ENCODE measurements around the gene LRRC4B.

Gene LRRC4B

DNA sequence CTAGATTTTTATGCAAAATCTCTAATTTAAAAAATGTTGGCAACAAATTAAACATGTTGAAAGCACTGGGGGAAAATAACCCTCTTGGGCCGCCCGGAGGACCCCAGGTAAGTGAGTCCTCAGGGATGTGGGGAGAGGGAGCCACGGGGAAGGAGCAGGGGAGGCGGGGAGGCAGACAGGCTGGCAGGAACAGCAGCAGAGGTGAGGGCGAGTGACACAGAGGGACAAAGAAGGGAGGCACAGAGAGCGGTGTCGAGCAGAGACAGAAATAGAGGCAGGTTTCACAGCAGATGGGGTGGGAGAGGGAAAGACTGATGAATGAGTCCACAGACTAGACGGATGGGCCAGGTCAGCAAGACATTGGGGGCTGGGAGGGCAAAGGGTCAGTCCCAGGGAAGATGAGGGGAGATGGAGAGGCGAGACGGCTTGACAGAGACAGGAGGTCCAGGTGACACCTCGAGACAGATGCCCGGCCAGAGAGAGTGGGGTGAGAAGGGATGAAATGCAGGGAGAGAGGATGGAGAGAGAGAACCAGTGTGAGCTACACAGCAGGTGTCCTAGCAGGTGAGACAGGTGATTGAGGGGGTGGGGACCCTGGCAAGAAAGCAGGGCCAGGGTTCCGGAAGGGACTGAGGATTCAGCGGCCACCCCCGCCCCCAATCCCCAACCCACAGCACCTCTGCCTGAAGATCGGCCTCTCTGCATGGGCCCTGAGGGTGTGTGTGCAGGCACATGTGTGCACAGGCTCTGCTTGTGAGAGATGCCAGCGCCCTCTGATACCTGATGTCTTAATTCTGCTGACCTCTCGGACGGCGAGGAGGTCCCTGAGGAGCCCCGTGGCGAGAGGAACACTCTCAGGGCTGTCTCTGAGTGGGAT is 3.8 kb downstream of the LRRC4B start:
- TF ChIP-seq EGR1 (IDR thresholded peaks at IDR 0.05) (no peak), NFIC (IDR thresholded peaks at IDR 0.05) (no peak), EP300 (IDR thresholded peaks at IDR 0.05; ENCODE audit: borderline replicate concordance) (no peak), TAF1 (IDR thresholded peaks at IDR 0.05; ENCODE audit: low read depth) (no peak), RAD21 (IDR thresholded peaks at IDR 0.05; ENCODE audit: low read depth) (no peak), YY1 (IDR thresholded peaks at IDR 0.05; ENCODE audit: low read depth) (no peak), TCF12 (IDR thresholded peaks at IDR 0.05; ENCODE audit: low read depth) (no peak), ZBTB7A (IDR thresholded peaks at IDR 0.05; ENCODE audit: low read depth) (no peak), TEAD4 (IDR thresholded peaks at IDR 0.05) (no peak), CREB1 (IDR thresholded peaks at IDR 0.05; ENCODE audit: low read depth) (no peak), FOXM1 (IDR thresholded peaks at IDR 0.05; ENCODE audit: borderline replicate concordance, low read depth) (no peak), CEBPB (IDR thresholded peaks at IDR 0.05) (no peak)
- TF ChIP-seq, protein P1, sequence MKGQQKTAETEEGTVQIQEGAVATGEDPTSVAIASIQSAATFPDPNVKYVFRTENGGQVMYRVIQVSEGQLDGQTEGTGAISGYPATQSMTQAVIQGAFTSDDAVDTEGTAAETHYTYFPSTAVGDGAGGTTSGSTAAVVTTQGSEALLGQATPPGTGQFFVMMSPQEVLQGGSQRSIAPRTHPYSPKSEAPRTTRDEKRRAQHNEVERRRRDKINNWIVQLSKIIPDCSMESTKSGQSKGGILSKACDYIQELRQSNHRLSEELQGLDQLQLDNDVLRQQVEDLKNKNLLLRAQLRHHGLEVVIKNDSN (IDR thresholded peaks at IDR 0.05), result no peak
- TF ChIP-seq, protein P2, sequence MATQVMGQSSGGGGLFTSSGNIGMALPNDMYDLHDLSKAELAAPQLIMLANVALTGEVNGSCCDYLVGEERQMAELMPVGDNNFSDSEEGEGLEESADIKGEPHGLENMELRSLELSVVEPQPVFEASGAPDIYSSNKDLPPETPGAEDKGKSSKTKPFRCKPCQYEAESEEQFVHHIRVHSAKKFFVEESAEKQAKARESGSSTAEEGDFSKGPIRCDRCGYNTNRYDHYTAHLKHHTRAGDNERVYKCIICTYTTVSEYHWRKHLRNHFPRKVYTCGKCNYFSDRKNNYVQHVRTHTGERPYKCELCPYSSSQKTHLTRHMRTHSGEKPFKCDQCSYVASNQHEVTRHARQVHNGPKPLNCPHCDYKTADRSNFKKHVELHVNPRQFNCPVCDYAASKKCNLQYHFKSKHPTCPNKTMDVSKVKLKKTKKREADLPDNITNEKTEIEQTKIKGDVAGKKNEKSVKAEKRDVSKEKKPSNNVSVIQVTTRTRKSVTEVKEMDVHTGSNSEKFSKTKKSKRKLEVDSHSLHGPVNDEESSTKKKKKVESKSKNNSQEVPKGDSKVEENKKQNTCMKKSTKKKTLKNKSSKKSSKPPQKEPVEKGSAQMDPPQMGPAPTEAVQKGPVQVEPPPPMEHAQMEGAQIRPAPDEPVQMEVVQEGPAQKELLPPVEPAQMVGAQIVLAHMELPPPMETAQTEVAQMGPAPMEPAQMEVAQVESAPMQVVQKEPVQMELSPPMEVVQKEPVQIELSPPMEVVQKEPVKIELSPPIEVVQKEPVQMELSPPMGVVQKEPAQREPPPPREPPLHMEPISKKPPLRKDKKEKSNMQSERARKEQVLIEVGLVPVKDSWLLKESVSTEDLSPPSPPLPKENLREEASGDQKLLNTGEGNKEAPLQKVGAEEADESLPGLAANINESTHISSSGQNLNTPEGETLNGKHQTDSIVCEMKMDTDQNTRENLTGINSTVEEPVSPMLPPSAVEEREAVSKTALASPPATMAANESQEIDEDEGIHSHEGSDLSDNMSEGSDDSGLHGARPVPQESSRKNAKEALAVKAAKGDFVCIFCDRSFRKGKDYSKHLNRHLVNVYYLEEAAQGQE (IDR thresholded peaks at IDR 0.05; ENCODE audit: low read depth), result no peak
- TF ChIP-seq, protein P3, sequence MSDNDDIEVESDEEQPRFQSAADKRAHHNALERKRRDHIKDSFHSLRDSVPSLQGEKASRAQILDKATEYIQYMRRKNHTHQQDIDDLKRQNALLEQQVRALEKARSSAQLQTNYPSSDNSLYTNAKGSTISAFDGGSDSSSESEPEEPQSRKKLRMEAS (IDR thresholded peaks at IDR 0.05), result no peak

DNA sequence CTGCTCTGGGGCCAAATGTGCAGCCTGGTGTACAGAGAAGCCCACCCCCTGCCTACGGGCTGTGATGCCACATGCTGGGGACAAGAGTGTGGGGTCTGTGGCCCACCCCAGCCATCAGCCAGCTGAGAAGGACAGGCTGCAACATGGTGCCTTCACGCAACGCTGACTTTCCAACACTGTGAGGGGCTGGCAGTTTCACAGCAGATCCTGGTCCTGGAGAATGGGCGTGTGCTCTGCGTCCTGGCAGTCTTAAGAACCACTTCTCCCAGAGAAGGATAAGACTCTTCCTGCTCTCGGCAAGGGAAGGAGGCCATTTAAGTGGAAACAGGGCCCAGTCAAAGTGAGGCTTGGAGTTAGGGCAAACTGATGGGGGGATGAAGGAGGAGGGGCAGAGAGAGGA is 4.6 kb downstream of the LRRC4B start:
- TF ChIP-seq, protein P1 (IDR thresholded peaks at IDR 0.05), result no peak
- TF ChIP-seq ZBTB7A (IDR thresholded peaks at IDR 0.05; ENCODE audit: low read depth), result no peak
- TF ChIP-seq, protein P2 (IDR thresholded peaks at IDR 0.05; ENCODE audit: low read depth), result no peak
- TF ChIP-seq TEAD4 (IDR thresholded peaks at IDR 0.05), result no peak
- no peak for TF ChIP-seq EGR1 (IDR thresholded peaks at IDR 0.05)
- TF ChIP-seq NFIC (IDR thresholded peaks at IDR 0.05), result no peak
- no peak for TF ChIP-seq CEBPB (IDR thresholded peaks at IDR 0.05)
- no peak for TF ChIP-seq EP300 (IDR thresholded peaks at IDR 0.05; ENCODE audit: borderline replicate concordance)
- TF ChIP-seq RAD21 (IDR thresholded peaks at IDR 0.05; ENCODE audit: low read depth), result no peak
- no peak for TF ChIP-seq TAF1 (IDR thresholded peaks at IDR 0.05; ENCODE audit: low read depth)
- TF ChIP-seq FOXM1 (IDR thresholded peaks at IDR 0.05; ENCODE audit: borderline replicate concordance, low read depth), result no peak
- TF ChIP-seq, protein P3 (IDR thresholded peaks at IDR 0.05), result no peak
- no peak for TF ChIP-seq YY1 (IDR thresholded peaks at IDR 0.05; ENCODE audit: low read depth)
- TF ChIP-seq TCF12 (IDR thresholded peaks at IDR 0.05; ENCODE audit: low read depth), result no peak
- TF ChIP-seq CREB1 (IDR thresholded peaks at IDR 0.05; ENCODE audit: low read depth), result no peak

DNA sequence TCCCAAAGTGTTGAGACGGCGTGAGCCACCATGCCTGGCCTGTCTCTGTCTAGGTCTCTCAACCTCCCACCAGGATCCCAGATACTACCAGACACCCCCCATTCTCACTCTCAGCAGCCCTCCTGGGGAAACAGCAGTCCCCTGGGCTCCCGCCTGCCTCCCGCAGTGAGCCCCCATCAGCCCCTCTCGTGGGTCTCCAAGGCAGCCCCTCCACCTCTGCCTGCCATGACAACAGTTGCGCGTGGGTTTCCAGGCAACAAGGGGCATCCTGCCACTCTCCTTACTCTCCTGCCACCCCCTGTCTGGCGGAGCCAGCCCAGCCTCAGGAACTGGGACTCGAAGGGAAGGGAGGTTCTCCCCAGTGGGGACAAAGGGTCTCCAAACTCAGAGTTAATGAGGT is 5.2 kb downstream of the LRRC4B start:
- TF ChIP-seq NFIC (IDR thresholded peaks at IDR 0.05), result no peak
- no peak for TF ChIP-seq CREB1 (IDR thresholded peaks at IDR 0.05; ENCODE audit: low read depth)
- TF ChIP-seq, protein P1 (IDR thresholded peaks at IDR 0.05), result no peak
- TF ChIP-seq TCF12 (IDR thresholded peaks at IDR 0.05; ENCODE audit: low read depth), result no peak
- no peak for TF ChIP-seq TEAD4 (IDR thresholded peaks at IDR 0.05)
- no peak for TF ChIP-seq CEBPB (IDR thresholded peaks at IDR 0.05)
- TF ChIP-seq, protein P3 (IDR thresholded peaks at IDR 0.05), result no peak
- no peak for TF ChIP-seq ZBTB7A (IDR thresholded peaks at IDR 0.05; ENCODE audit: low read depth)

DNA sequence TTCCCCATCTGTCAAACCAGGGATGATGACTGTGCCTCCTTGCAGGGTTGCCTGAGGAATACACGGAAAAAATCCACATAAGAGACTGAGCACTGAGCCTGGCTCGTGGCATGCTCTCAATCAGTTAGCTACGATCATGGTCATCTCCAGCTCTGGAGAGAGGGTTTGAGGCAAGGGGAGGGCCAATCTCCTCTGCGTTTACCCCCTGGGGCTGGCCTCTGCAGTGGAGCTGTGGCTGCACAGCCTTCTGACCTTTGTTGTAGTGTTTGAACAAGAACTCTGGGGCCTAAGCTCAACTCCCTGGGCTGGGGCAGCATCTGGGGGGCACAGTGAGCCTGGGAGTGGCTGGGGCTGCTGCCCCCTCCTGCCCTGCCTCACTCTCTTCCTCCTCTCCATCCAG is 5.9 kb downstream of the LRRC4B start:
- TF ChIP-seq CREB1 (IDR thresholded peaks at IDR 0.05; ENCODE audit: low read depth) (no peak), CEBPB (IDR thresholded peaks at IDR 0.05) (no peak), TEAD4 (IDR thresholded peaks at IDR 0.05) (no peak), YY1 (IDR thresholded peaks at IDR 0.05; ENCODE audit: low read depth) (no peak), TCF12 (IDR thresholded peaks at IDR 0.05; ENCODE audit: low read depth) (no peak)

DNA sequence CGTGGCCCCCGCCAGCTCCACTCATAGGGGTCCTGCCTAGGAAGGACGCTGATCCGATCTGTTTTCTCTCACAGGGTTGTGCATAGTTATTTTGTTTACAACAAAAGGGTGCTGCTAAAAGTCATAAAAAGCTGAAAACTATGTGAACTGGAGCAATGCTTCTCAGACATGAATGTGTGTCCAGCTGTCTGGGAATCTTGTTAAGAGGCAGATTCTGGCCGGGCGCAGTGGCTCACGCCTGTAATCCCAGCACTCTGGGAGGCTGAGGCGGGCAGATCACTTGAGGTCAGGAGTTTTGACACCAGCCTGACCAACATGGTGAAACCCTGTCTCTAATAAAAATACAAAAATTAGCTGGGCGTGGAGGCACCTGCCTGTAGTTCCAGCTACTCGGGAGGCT is 8.6 kb downstream of the LRRC4B start:
- TF ChIP-seq, protein P2 (IDR thresholded peaks at IDR 0.05; ENCODE audit: low read depth), result no peak
- TF ChIP-seq, protein P1 (IDR thresholded peaks at IDR 0.05), result no peak
- no peak for TF ChIP-seq CREB1 (IDR thresholded peaks at IDR 0.05; ENCODE audit: low read depth)
- no peak for TF ChIP-seq TCF12 (IDR thresholded peaks at IDR 0.05; ENCODE audit: low read depth)
- TF ChIP-seq, protein P3 (IDR thresholded peaks at IDR 0.05), result no peak
- no peak for TF ChIP-seq FOXM1 (IDR thresholded peaks at IDR 0.05; ENCODE audit: borderline replicate concordance, low read depth)
- no peak for TF ChIP-seq ZBTB7A (IDR thresholded peaks at IDR 0.05; ENCODE audit: low read depth)
- no peak for TF ChIP-seq TAF1 (IDR thresholded peaks at IDR 0.05; ENCODE audit: low read depth)
- TF ChIP-seq EGR1 (IDR thresholded peaks at IDR 0.05), result no peak
- TF ChIP-seq TEAD4 (IDR thresholded peaks at IDR 0.05), result no peak
- no peak for TF ChIP-seq CEBPB (IDR thresholded peaks at IDR 0.05)
- no peak for TF ChIP-seq RAD21 (IDR thresholded peaks at IDR 0.05; ENCODE audit: low read depth)
- TF ChIP-seq EP300 (IDR thresholded peaks at IDR 0.05; ENCODE audit: borderline replicate concordance), result no peak
